Activated T-cell treated with anti-CD3 and anti-CD28 coated beads for 4 hours (primary cell): ENCODE measurements around the gene TMPRSS7.

Experiments used
- DNase-seq: peaks from one replicate; pipeline ENCODE4 v3.0.0-alpha.2; 2020

The TMPRSS7 gene

GRCh38 chr3:112074006-112074405, 39.5 kb downstream of the TMPRSS7 start:
- no peak for DNase-seq

- DNase-seq = no peak
Measured at GRCh38 chr3:112074616-112075497, 40.3 kb downstream of the TMPRSS7 start.

- DNase-seq = no peak
Measured at GRCh38 chr3:112078125-112079083, 43.9 kb downstream of the TMPRSS7 start.

GRCh38 chr3:112083239-112083638, 48.7 kb downstream of the TMPRSS7 start:
- DNase-seq = no peak

- no peak for DNase-seq
Measured at GRCh38 chr3:112084980-112085705, 50.6 kb downstream of the TMPRSS7 start.

GRCh38 chr3:112085735-112086075, 51.2 kb downstream of the TMPRSS7 start:
- DNase-seq = no peak

GRCh38 chr3:112086076-112086854, 51.7 kb downstream of the TMPRSS7 start, which contains the start of gene C3orf52:
Gene C3orf52 (plus strand): TSS chr3:112086389. CDS start chr3:112086408, 19 bp downstream.
- DNase-seq = peak; percentile 25

- DNase-seq = no peak
Measured at GRCh38 chr3:112086875-112087524, 52.5 kb downstream of the TMPRSS7 start.

- no peak for DNase-seq
Measured at GRCh38 chr3:112087746-112088145, 53.2 kb downstream of the TMPRSS7 start.

GRCh38 chr3:112088944-112089343, 54.4 kb downstream of the TMPRSS7 start:
- no peak for DNase-seq

- no peak for DNase-seq
Measured at GRCh38 chr3:112089956-112090886, 55.7 kb downstream of the TMPRSS7 start.

GRCh38 chr3:112090887-112091586, 56.5 kb downstream of the TMPRSS7 start:
- no peak for DNase-seq

- no peak for DNase-seq
Measured at GRCh38 chr3:112092496-112093179, 58.1 kb downstream of the TMPRSS7 start.

GRCh38 chr3:112093180-112093522, 58.6 kb downstream of the TMPRSS7 start:
- no peak for DNase-seq

GRCh38 chr3:112095731-112096130, 61.2 kb downstream of the TMPRSS7 start:
- DNase-seq = no peak

- no peak for DNase-seq
Measured at GRCh38 chr3:112096176-112096575, 61.6 kb downstream of the TMPRSS7 start.

- DNase-seq = no peak
Measured at GRCh38 chr3:112097378-112097777, 62.8 kb downstream of the TMPRSS7 start.

- no peak for DNase-seq
Measured at GRCh38 chr3:112101916-112102315, 67.4 kb downstream of the TMPRSS7 start.

- DNase-seq = no peak
Measured at GRCh38 chr3:112104774-112105173, 70.2 kb downstream of the TMPRSS7 start.
